Stimulated activated memory B cell treated with anti-CD40 and anti-IgM and Interleukin-4, amounts not matched to agents 10 μg/mL and 1 μg/mL and 100 μg/mL, for 72 hours (primary cell): ENCODE measurements around the gene CAPN11.
A peak's percentile ranks its signal among the peaks of the same experiment; 100 is the strongest.
"Not testable (repeated sequence)": the region's sequence is repeated elsewhere in the genome, so short reads cannot be mapped to it uniquely, and the experiment has no call there.

ENCODE experiments used
- ATAC-seq: fragments of 150-1000 bp; cut with Tn5 transposase; 2 replicates; pipeline ENCODE4 v1.10.0; 2021
- H3K27ac Mint-ChIP-seq: one replicate; pipeline ENCODE4 v1.8.0; 2022; ENCODE audit warnings: mild to moderate bottlenecking, mixed read lengths
- H3K27me3 Mint-ChIP-seq: one replicate; pipeline ENCODE4 v1.8.0; 2022; ENCODE audit warnings: mixed read lengths
- H3K36me3 Mint-ChIP-seq: one replicate; pipeline ENCODE4 v1.8.0; 2022; ENCODE audit warnings: mixed read lengths
- H3K4me1 Mint-ChIP-seq: one replicate; pipeline ENCODE4 v1.8.0; 2022; ENCODE audit warnings: mixed read lengths
- H3K4me3 Mint-ChIP-seq: one replicate; pipeline ENCODE4 v1.8.0; 2022; ENCODE audit warnings: mild to moderate bottlenecking, moderate library complexity, mixed read lengths
- H3K9me3 Mint-ChIP-seq: one replicate; pipeline ENCODE4 v1.8.0; 2022; ENCODE audit warnings: mixed read lengths

The CAPN11 gene

GRCh38 chr6:44179648-44180047 is 21.0 kb downstream of the CAPN11 start:
- Mint-ChIP-seq H3K9me3 (peaks cover 3% of the 10 kb centered on the region), H3K36me3 (no peaks in the 10 kb centered on the region), H3K27me3 (peaks cover 26% of the 10 kb centered on the region), H3K4me3 (no peak overlapping the region), H3K4me1 (peaks cover 15% of the 10 kb centered on the region), H3K27ac (no peak overlapping the region)
- no peak for ATAC-seq

DNA sequence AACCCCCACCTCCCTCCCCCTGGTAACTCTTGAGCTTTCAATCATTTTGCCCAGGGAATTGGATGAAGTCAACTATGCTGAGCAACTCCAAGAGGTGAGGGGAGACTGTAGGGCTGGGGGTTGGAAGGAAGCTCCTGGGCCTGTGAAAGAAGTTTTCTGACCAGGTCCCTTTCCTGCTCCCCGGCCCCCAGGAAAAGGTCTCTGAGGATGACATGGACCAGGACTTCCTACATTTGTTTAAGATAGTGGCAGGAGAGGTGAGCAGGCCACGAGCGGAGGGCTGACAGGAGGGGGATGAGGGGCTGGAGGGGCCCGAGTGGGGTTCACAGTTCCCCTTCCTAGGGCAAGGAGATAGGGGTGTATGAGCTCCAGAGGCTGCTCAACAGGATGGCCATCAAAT is 21.8 kb downstream of the CAPN11 start:
- no peak overlapping the region for H3K27ac Mint-ChIP-seq
- no peak overlapping the region for H3K4me3 Mint-ChIP-seq
- H3K36me3 Mint-ChIP-seq = no peaks in the 10 kb centered on the region
- H3K27me3 Mint-ChIP-seq = peaks cover 33% of the 10 kb centered on the region
- no peaks in the 10 kb centered on the region for H3K9me3 Mint-ChIP-seq
- no peak for ATAC-seq
- H3K4me1 Mint-ChIP-seq = peaks cover 15% of the 10 kb centered on the region

DNA sequence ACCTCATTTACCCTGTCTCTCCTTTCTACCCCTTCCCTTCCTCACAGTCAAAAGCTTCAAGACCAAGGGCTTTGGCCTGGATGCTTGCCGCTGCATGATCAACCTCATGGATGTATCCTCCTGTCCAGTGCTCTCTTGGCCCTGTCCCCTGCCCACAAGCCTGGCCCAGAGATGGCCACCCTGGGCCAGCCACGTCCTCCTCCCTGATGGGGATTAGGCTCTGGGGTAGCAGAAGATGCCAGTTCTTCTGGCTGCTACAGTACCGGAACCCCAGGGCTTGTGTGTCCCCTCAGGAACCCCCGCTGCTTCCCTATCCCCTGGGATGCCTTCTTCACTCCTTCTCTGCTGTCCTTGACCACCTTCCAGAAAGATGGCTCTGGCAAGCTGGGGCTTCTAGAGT is 22.3 kb downstream of the CAPN11 start:
- peaks cover 16% of the 10 kb centered on the region for H3K4me1 Mint-ChIP-seq
- H3K4me3 Mint-ChIP-seq = no peak overlapping the region

GRCh38 chr6:44181784-44182183 is 23.2 kb downstream of the CAPN11 start:
- not testable (repeated sequence) for H3K27ac Mint-ChIP-seq, ATAC-seq, H3K4me3 Mint-ChIP-seq, H3K9me3 Mint-ChIP-seq, H3K36me3 Mint-ChIP-seq
- Mint-ChIP-seq H3K4me1 (peaks cover 16% of the 10 kb centered on the region), H3K27me3 (peaks cover 36% of the 10 kb centered on the region)

More for the DNA sequence above, 22.3 kb downstream of the CAPN11 start:
- ATAC-seq = no peak
- Mint-ChIP-seq H3K36me3 (no peaks in the 10 kb centered on the region), H3K27ac (no peak overlapping the region), H3K9me3 (no peaks in the 10 kb centered on the region), H3K27me3 (peaks cover 36% of the 10 kb centered on the region)

DNA sequence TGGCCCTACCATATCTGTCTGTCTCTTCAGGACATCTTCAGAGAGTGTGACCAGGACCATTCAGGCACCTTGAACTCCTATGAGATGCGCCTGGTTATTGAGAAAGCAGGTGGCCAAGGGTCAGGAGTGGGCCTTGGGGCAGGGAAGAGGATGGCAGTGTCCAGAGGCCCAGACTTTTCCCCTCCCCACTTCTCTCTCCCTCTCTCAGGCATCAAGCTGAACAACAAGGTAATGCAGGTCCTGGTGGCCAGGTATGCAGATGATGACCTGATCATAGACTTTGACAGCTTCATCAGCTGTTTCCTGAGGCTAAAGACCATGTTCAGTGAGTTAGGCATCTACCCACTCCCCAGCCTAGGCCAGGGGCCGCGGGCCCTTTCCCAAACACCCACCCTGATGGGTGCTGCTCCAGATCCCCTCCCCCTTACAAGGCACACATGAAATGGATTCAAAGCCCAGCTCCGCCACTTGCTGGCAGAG is 24.3 kb downstream of the CAPN11 start:
- Mint-ChIP-seq H3K4me1 (peaks cover 7% of the 10 kb centered on the region), H3K36me3 (no peaks in the 10 kb centered on the region), H3K9me3 (no peaks in the 10 kb centered on the region), H3K4me3 (no peak overlapping the region), H3K27ac (no peak overlapping the region), H3K27me3 (peaks cover 29% of the 10 kb centered on the region)
- ATAC-seq = no peak

DNA sequence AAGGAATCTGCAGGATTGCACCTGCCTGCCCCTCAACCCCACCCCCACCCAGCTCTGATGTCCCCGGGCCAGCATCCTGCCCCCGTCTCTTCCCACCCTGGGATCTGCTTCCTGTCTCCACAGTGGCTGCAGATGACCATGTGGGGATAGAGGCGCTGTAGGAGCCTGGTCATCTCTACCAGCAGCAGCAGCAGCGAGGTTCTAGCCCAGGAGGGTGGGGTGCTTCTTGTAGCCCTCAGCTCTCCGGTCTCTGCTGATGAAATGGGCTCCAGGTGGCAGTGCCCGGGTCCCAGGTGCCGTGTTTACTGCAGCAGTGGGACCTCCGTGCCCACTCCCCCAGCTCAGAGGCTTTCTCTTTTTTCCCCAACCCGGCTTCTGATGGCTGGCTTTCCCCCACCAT is 25.2 kb downstream of the CAPN11 start:
- H3K9me3 Mint-ChIP-seq = no peaks in the 10 kb centered on the region
- no peaks in the 10 kb centered on the region for H3K36me3 Mint-ChIP-seq
- H3K27me3 Mint-ChIP-seq = peaks cover 29% of the 10 kb centered on the region
- no peak overlapping the region for H3K27ac Mint-ChIP-seq
- H3K4me1 Mint-ChIP-seq = peaks cover 7% of the 10 kb centered on the region
- ATAC-seq = no peak
- H3K4me3 Mint-ChIP-seq = no peak overlapping the region

DNA sequence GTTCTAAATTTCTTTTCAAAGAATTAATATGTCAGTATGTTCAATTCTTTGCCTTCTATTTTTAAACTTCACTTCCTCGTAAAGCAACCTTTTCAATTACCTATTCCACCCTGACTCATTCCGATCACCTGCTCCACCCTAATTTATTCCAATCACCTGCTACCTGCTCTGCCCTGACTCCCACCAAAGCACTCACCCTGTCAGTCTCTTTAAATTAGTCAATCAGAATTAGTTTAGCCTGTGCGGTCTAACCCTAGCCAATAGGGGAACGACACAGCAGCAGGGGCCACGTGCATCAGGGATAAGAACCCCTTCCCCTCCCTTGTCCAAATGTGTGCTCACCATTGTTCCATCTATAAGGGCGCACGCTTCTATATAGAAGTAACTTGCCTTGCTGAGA is 26.7 kb downstream of the CAPN11 start:
- H3K36me3 Mint-ChIP-seq, H3K4me1 Mint-ChIP-seq, H3K9me3 Mint-ChIP-seq, ATAC-seq, H3K27ac Mint-ChIP-seq, H3K4me3 Mint-ChIP-seq: not testable (repeated sequence)
- H3K27me3 Mint-ChIP-seq = peaks cover 38% of the 10 kb centered on the region

DNA sequence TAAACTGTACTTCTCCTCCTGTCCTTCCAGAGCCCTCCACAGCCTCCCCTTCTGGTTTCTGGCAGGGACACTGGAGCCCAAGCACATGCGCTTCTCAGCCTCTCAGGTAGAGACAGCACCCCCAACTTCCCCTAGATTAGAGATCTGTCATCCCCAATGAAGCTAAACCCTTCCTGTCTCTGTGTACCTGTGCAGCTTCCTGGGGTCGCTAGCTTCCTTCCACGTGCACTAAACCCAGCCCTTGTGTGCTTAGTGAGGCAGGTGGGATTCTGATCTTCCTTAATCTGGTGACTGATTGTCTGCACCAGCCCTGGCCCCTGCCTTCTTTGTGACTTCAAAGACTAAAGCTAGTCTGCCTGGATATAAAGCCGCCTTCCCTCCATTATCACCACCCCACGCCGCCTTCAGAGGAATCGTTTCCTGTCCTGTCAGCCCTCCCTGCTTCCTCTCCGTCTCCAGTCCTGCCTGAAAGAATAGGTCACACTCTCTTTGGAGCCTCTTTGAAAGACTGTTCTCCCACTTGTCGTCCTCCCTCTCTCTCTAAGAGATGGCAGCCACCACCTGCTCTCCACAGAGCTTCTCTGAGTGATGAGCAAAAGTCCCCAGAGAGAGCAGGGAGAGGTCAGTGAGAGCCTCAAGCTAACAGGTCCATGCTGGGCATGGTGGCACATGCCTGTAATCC is 27.5 kb downstream of the CAPN11 start:
- H3K4me3 Mint-ChIP-seq = no peak overlapping the region
- no peak overlapping the region for H3K27ac Mint-ChIP-seq
- H3K27me3 Mint-ChIP-seq = peaks cover 38% of the 10 kb centered on the region
- H3K9me3 Mint-ChIP-seq = no peaks in the 10 kb centered on the region
- no peak for ATAC-seq
- no peaks in the 10 kb centered on the region for H3K36me3 Mint-ChIP-seq
- peaks cover 7% of the 10 kb centered on the region for H3K4me1 Mint-ChIP-seq

GRCh38 chr6:44186635-44187025 is 28.0 kb downstream of the CAPN11 start:
- Mint-ChIP-seq H3K36me3 (no peaks in the 10 kb centered on the region), H3K4me3 (no peak overlapping the region), H3K27ac (no peak overlapping the region), H3K4me1 (peaks cover 7% of the 10 kb centered on the region), H3K27me3 (peaks cover 42% of the 10 kb centered on the region), H3K9me3 (no peaks in the 10 kb centered on the region)
- no peak for ATAC-seq

DNA sequence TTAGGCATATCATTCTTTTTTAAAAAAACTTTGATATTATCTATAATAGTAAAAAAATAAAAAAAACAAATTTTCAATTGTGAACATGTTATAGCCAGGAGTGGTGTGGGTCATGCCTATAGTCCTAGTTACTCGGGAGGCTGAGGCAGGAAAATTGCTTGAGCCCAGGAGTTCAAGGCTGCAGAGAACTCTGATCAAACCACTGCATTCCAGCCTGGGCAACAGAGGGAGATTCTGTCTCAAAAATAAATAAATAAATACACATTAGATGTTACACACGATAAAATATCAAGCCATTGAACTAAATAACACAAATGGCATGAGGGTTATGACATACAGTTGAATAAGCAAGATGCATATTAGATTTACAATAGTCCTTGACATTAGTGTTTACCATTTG is 30.2 kb downstream of the CAPN11 start:
- Mint-ChIP-seq H3K4me3 (no peak overlapping the region), H3K27me3 (peaks cover 62% of the 10 kb centered on the region), H3K27ac (no peak overlapping the region), H3K36me3 (no peaks in the 10 kb centered on the region), H3K4me1 (peaks cover 13% of the 10 kb centered on the region), H3K9me3 (no peaks in the 10 kb centered on the region)
- ATAC-seq = no peak

GRCh38 chr6:44189257-44189656 is 30.6 kb downstream of the CAPN11 start:
- Mint-ChIP-seq H3K27ac (no peak overlapping the region), H3K36me3 (no peaks in the 10 kb centered on the region), H3K9me3 (no peaks in the 10 kb centered on the region), H3K27me3 (peaks cover 62% of the 10 kb centered on the region), H3K4me3 (no peak overlapping the region), H3K4me1 (peaks cover 13% of the 10 kb centered on the region)
- ATAC-seq = no peak

DNA sequence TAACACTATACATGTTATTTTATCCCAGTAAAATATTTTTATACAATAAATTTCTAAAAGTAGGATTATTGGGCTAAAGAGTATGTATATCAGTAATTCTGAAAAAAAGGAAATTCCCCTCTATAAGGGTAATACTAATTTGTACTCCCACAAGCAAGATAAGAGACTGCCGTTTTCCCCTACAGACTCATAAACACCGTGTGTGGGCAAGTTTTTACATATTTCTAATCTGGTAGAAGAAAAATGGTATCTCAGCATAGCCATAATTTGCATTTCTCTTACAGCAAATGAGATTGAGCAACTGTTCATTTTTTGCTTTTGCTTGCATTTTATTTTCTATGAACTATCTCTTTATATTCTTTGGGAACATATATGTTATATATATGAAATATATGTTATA is 32.1 kb downstream of the CAPN11 start:
- no peak overlapping the region for H3K27ac Mint-ChIP-seq
- no peak overlapping the region for H3K4me3 Mint-ChIP-seq
- peak; percentile 53 for ATAC-seq
- no peaks in the 10 kb centered on the region for H3K36me3 Mint-ChIP-seq
- H3K4me1 Mint-ChIP-seq = peaks cover 13% of the 10 kb centered on the region
- peaks cover 57% of the 10 kb centered on the region for H3K27me3 Mint-ChIP-seq
- H3K9me3 Mint-ChIP-seq = no peaks in the 10 kb centered on the region

GRCh38 chr6:44192428-44193041 is 33.9 kb downstream of the CAPN11 start:
- Mint-ChIP-seq H3K4me1 (peaks cover 6% of the 10 kb centered on the region), H3K27me3 (peaks cover 47% of the 10 kb centered on the region), H3K9me3 (no peaks in the 10 kb centered on the region), H3K4me3 (peak overlapping the region; percentile 1), H3K36me3 (no peaks in the 10 kb centered on the region), H3K27ac (no peak overlapping the region)
- ATAC-seq = no peak

DNA sequence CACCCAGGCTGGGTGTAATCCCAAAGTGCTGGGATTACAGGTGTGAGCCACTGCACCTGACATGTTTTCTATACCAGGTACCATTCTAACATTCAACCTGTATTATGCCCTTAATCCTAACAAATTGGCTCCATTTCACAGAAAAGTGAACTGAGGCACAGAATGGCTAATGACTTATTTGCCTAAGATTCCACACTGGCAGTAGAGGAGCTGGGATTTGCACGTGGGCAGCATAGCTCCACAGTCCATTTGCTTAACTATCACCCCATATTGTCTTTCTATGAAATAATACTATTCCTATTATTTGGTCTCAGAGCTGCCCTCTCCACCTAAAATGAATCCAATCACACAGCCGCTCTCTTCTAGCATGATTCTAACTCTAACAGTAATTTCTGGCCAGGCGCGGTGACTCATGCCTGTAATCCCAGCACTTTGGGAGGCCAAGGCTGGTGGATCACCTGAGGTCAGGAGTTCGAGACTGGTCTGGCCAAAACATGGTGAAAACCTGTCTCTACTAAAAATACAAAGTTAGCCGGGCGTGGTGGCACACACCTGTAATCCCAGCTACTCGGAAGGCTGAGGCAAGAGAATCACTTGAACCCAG is 34.8 kb downstream of the CAPN11 start:
- no peak for ATAC-seq
- peaks cover 6% of the 10 kb centered on the region for H3K4me1 Mint-ChIP-seq
- H3K9me3 Mint-ChIP-seq = no peaks in the 10 kb centered on the region
- H3K4me3 Mint-ChIP-seq = no peak overlapping the region
- no peaks in the 10 kb centered on the region for H3K36me3 Mint-ChIP-seq
- H3K27me3 Mint-ChIP-seq = peaks cover 47% of the 10 kb centered on the region
- no peak overlapping the region for H3K27ac Mint-ChIP-seq

DNA sequence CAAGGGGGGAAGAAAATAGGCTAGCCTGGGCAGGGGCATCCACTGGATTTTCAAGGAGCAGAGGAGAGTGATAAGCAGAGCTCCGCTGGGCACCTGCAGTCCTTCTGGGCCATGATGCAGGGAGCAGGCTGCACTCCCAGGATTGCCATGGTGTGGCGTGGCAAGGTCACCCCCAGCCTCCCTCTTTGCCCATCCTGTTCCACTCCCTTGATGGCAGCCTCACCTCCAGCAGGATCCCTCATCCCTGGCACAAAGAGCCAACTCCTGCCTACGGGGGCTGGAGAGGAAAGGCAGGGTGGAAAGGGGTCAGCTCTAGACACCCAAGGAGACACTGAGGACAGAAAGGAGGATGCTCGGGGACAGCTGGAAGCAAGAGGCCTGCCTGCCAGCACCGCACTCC is 35.7 kb downstream of the CAPN11 start:
- Mint-ChIP-seq H3K4me3 (no peak overlapping the region), H3K36me3 (no peaks in the 10 kb centered on the region), H3K4me1 (peaks cover 6% of the 10 kb centered on the region), H3K27me3 (peaks cover 53% of the 10 kb centered on the region), H3K27ac (no peak overlapping the region), H3K9me3 (no peaks in the 10 kb centered on the region)
- no peak for ATAC-seq

DNA sequence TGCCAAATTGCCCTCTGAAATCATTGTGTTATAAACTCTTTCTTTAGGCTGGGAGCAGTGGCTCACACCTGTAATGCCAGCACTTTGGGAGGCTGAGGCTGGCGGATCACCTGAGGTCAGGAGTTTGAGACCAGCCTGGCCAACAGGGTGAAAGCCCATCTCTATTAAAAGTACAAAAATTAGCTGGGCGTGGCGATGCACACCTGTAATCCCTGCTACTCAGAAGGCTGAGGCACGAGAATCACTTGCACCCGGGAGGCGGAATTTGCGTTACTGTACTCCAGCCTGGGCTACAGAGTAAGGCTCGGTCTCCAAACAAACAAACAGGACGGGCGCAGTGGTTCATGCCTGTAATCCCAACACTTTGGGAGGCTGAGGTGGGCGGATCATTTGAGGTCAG is 37.7 kb downstream of the CAPN11 start:
- H3K4me3 Mint-ChIP-seq, H3K4me1 Mint-ChIP-seq, H3K9me3 Mint-ChIP-seq, H3K36me3 Mint-ChIP-seq, ATAC-seq, H3K27ac Mint-ChIP-seq: not testable (repeated sequence)
- peaks cover 54% of the 10 kb centered on the region for H3K27me3 Mint-ChIP-seq
